PC-3 (cell line): ENCODE data around the gene CMSS1. TPM values are rescaled to one million over a fixed set of nuclear protein-coding genes. Genes with fewer than 3 reads are reported as not detected.

Experiments
- ATAC-seq: fragments of 200-7000 bp; cut with Tn5 transposase; 2 replicates; pipeline ENCODE4 v1.9.1; 2020; ENCODE audit warnings: mild to moderate bottlenecking, moderate library complexity
- BruUV-seq: library from RNA; stranded (reverse); fragments of 400-500 nt; replicated peaks from 2 replicates; lab custom pipeline; 2021; lab: Mats Ljungman, UMichigan
- CTCF ChIA-PET: fragments of 300-600 bp; sonication (Branson Sonifier 250); formaldehyde crosslinking; loops from one replicate; lab custom pipeline; 2022; ENCODE audit warnings: antibody characterized with exemption; lab: Charles Lee
- POLR2A ChIA-PET: fragments of 300-600 bp; sonication (Branson Sonifier 250); formaldehyde crosslinking; loops from one replicate; lab custom pipeline; 2022; ENCODE audit warnings: antibody characterized with exemption; ENCODE audit not compliant: unreplicated experiment; lab: Charles Lee
- DNase-seq: peaks from one replicate; pipeline ENCODE4 v3.0.0-alpha.2; 2015
- H2AFZ ChIP-seq: fragments of 300-600 bp; sonication (generic); 2 replicates; pipeline ENCODE4 v1.6.0; 2016; ENCODE audit warnings: antibody characterized with exemption, low read length
- H3F3A ChIP-seq: fragments of 300-600 bp; sonication (generic); one replicate; pipeline ENCODE4 v1.6.0; 2017; ENCODE audit warnings: antibody characterized with exemption, low read length, control low read depth, mild to moderate bottlenecking; ENCODE audit not compliant: unreplicated experiment
- H3K27ac ChIP-seq: fragments of 300-600 bp; sonication (generic); 2 replicates; pipeline ENCODE4 v1.5.1; 2016; ENCODE audit warnings: mild to moderate bottlenecking, low read length
- H3K27me3 ChIP-seq: fragments of 300-600 bp; sonication (generic); 2 replicates; pipeline ENCODE4 v1.6.1; 2016; ENCODE audit warnings: low read length, mixed read lengths
- H3K36me3 ChIP-seq: fragments of 300-600 bp; sonication (generic); 2 replicates; pipeline ENCODE4 v1.6.1; 2016; ENCODE audit warnings: low read depth, mixed run types, low read length, mixed read lengths
- H3K4me1 ChIP-seq: fragments of 300-600 bp; sonication (generic); 2 replicates; pipeline ENCODE4 v1.5.1; 2016; ENCODE audit warnings: low read length; ENCODE audit not compliant: insufficient read depth
- H3K4me2 ChIP-seq: fragments of 300-600 bp; sonication (generic); 2 replicates; pipeline ENCODE4 v1.6.0; 2016; ENCODE audit warnings: low read length
- H3K4me3 ChIP-seq: fragments of 300-600 bp; sonication (generic); 2 replicates; pipeline ENCODE4 v1.5.1; 2016; ENCODE audit warnings: mild to moderate bottlenecking, low read length, mixed read lengths
- H3K79me2 ChIP-seq: fragments of 300-600 bp; sonication (generic); 2 replicates; pipeline ENCODE4 v1.6.1; 2017; ENCODE audit warnings: low read length, mixed read lengths
- H3K9ac ChIP-seq: fragments of 300-600 bp; sonication (generic); 2 replicates; pipeline ENCODE4 v1.6.0; 2016; ENCODE audit warnings: mild to moderate bottlenecking, low read length
- H3K9me2 ChIP-seq: fragments of 300-600 bp; sonication (generic); replicated peaks from 2 replicates; pipeline ENCODE4 v1.6.1; 2016; ENCODE audit warnings: mixed run types, low read length, mixed read lengths
- H3K9me3 ChIP-seq: fragments of 300-600 bp; sonication (generic); 2 replicates; pipeline ENCODE4 v1.6.1; 2016; ENCODE audit warnings: low read length, mixed read lengths
- H4K20me1 ChIP-seq: fragments of 300-600 bp; sonication (generic); 2 replicates; pipeline ENCODE4 v1.6.1; 2016; ENCODE audit warnings: low read length, mixed read lengths
- EZH2 ChIP-seq: fragments of 300-600 bp; sonication (generic); IDR thresholded peaks from one replicate; pipeline ENCODE4 v1.6.1; 2017; ENCODE audit warnings: antibody characterized with exemption, mild to moderate bottlenecking, low read length; ENCODE audit not compliant: unreplicated experiment
- EZH2phosphoT487 ChIP-seq: fragments of 300-600 bp; sonication (generic); IDR thresholded peaks from 2 replicates; pipeline ENCODE4 v1.6.1; 2018; ENCODE audit warnings: mild to moderate bottlenecking, antibody characterized with exemption, low read length, borderline replicate concordance
- intact Hi-C: fragments of 100-400 bp; cut with micrococcal nuclease; formaldehyde crosslinking; loops from 2 replicates; pipeline ENCODE4 v1.9.0; 2023
- total RNA-seq: library from RNA; depleted of rRNA; stranded (reverse); fragments of >200 nt; gene quantifications from 2 replicates; pipeline ENCODE4 v1.2.3, GENCODE V29; 2014
- TF ChIP-seq, protein P1 (sequence below): fragments of 300-600 bp; sonication (generic); conservative IDR thresholded peaks from 2 replicates; pipeline ENCODE4 v1.5.1; 2017; ENCODE audit warnings: antibody characterized with exemption, low read depth, mild to moderate bottlenecking, low read length

Gene CMSS1
- total RNA-seq, 1 experiment from 2014 or later: 63.1 TPM

DNA sequence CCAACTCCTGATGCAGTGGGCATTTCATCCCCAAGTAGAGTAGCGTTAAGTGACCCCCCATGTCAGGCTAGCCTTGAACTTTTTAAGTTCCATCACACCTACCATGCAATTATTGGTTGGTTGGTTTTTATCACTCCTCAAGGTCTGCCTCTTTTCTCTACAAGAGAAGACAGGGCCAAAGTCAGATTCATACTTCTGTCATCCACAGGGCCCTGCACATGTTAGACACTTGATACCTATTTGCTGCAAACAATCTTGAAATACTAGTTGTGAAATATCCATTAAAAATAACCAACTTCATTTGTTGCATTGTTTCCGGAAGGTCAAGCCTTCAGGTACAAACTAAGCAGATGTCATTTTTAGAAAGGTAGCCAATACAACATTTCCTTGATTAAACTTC is 1.2 kb downstream of the CMSS1 start:
- Histone ChIP-seq H3K9ac (peak overlapping the region; percentile 84; the same call in 1 of the 2 replicates), H3K4me2 (peak overlapping the region; percentile 96), H4K20me1 (peaks cover 6% of the 10 kb centered on the region; the same call in 1 of the 2 replicates), H3K4me3 (peak overlapping the region; percentile 86), H3K27me3 (no peaks in the 10 kb centered on the region), H2AFZ (no peak overlapping the region), H3K36me3 (no peaks in the 10 kb centered on the region), H3K79me2 (peaks cover 58% of the 10 kb centered on the region), H3K27ac (no peak overlapping the region), H3K9me3 (no peaks in the 10 kb centered on the region), H3F3A (no peaks in the 10 kb centered on the region), H3K9me2 (no peaks in the 10 kb centered on the region), H3K4me1 (peaks cover 20% of the 10 kb centered on the region)
- TF ChIP-seq EZH2 (no peak), EZH2phosphoT487 (no peak)
- TF ChIP-seq, protein P1, sequence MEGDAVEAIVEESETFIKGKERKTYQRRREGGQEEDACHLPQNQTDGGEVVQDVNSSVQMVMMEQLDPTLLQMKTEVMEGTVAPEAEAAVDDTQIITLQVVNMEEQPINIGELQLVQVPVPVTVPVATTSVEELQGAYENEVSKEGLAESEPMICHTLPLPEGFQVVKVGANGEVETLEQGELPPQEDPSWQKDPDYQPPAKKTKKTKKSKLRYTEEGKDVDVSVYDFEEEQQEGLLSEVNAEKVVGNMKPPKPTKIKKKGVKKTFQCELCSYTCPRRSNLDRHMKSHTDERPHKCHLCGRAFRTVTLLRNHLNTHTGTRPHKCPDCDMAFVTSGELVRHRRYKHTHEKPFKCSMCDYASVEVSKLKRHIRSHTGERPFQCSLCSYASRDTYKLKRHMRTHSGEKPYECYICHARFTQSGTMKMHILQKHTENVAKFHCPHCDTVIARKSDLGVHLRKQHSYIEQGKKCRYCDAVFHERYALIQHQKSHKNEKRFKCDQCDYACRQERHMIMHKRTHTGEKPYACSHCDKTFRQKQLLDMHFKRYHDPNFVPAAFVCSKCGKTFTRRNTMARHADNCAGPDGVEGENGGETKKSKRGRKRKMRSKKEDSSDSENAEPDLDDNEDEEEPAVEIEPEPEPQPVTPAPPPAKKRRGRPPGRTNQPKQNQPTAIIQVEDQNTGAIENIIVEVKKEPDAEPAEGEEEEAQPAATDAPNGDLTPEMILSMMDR: no peak
- CTCF ChIA-PET: interaction anchor here (0.6 kb wide), 1 partner anchor 816 kb away, joined by 4 read pairs; no protein-coding TSS in a partner anchor
- POLR2A ChIA-PET: no interaction called here
- BruUV-seq: no TSS peak
- ATAC-seq (no peak), DNase-seq (peak; percentile 16)
- intact Hi-C loops: loop anchor here (5.0 kb wide), 1 partner anchor 883 kb away; no protein-coding TSS in a partner anchor

DNA sequence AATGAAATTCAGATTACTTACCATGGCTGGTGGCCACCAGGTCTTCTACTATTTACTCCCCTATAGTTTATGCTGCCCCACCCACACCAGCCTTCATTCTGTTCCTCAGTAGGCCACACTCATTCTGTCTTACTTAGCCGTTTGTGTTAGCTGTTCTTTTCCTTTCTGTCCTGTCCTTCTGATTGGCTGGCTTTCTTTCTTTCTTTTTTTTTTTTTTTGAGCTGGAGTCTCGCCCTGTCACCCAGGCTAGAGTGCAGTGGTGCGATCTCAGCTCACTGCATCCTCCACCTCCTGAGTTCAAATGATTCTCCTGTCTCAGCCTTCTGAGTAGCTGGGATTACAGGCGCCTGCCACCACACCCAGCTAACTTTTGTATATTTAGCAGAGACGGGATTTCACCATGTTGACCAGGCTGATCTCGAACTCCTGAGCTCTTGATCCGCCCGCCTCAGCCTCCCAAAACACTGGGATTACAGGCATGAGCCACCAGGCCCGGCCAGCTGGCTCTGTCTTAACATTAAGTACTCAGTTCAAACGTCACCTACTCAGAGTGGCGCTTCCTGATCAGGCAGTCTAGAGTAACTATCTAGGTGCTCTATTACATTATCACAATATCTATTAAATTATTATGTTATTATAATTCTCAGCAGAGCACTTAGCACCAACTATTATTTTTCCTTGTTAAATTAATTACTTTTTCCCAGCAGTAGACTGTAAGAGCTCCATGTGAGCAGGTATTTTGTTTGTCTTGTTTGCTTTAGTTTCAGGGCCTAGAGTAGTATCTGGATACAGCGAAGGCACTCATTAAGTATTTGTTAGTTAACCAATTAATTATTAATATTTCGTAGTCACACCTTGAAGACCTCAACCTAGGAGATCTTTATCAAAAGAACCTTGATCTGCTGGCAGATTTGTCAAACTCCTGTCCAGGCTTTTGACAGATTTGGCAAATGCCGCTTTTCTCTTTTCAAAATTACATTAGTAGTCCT is 6.4 kb downstream of the CMSS1 start:
- no TSS peak for BruUV-seq
- CTCF ChIA-PET: interaction anchor here (0.7 kb wide), 1 partner anchor 712 kb away, joined by 3 read pairs; no protein-coding TSS in a partner anchor
- intact Hi-C loops: no loop called here
- POLR2A ChIA-PET: interaction anchor here (0.5 to 0.6 kb wide), 2 partner anchors 23 to 614 kb away, joined by 3 read pairs; no protein-coding TSS in a partner anchor
- Histone ChIP-seq H3K4me2 (no peak overlapping the region), H4K20me1 (peaks cover 7% of the 10 kb centered on the region; the same call in 1 of the 2 replicates), H3K27me3 (no peaks in the 10 kb centered on the region), H3K36me3 (no peaks in the 10 kb centered on the region), H3K9me3 (no peaks in the 10 kb centered on the region), H3K9me2 (no peaks in the 10 kb centered on the region), H3K27ac (no peak overlapping the region), H3K4me3 (no peak overlapping the region), H2AFZ (no peak overlapping the region), H3F3A (no peaks in the 10 kb centered on the region), H3K4me1 (peaks cover 19% of the 10 kb centered on the region), H3K9ac (no peak overlapping the region), H3K79me2 (peaks cover 97% of the 10 kb centered on the region)
- TF ChIP-seq, protein P1: no peak
- TF ChIP-seq EZH2phosphoT487: no peak
- TF ChIP-seq EZH2: no peak
- ATAC-seq: peak; percentile 9; the same call in 1 of the 2 replicates
- no peak for DNase-seq
